Mononuclear cell (primary cell): ENCODE results near the gene PIGQ. TPM values are rescaled to one million over a fixed set of nuclear protein-coding genes. Genes with fewer than 3 reads are reported as not detected.

ENCODE experiments used
- H3K27me3 ChIP-seq: 2 replicates; pipeline ENCODE4 v1.6.0; 2011; ENCODE audit warnings: low read length, control low read depth; ENCODE audit not compliant: insufficient read depth
- H3K4me1 ChIP-seq: 2 replicates; pipeline ENCODE4 v1.5.1; 2011; ENCODE audit warnings: mild to moderate bottlenecking, low read length, control low read depth; ENCODE audit not compliant: insufficient read depth
- H3K4me3 ChIP-seq: 2 replicates; pipeline ENCODE4 v1.5.1; 2011; ENCODE audit warnings: mild to moderate bottlenecking, low read length, moderate library complexity
- H3K9me3 ChIP-seq: 2 replicates; pipeline ENCODE4 v1.5.1; 2011; ENCODE audit warnings: low read depth, mild to moderate bottlenecking, control low read depth, low read length
- total RNA-seq: library from RNA; depleted of rRNA; stranded (reverse); fragments of >200 nt; gene quantifications from one replicate; pipeline ENCODE4 v1.2.3, GENCODE V29; 2012

Gene PIGQ
- total RNA-seq, 1 donor = 8.5 TPM

DNA sequence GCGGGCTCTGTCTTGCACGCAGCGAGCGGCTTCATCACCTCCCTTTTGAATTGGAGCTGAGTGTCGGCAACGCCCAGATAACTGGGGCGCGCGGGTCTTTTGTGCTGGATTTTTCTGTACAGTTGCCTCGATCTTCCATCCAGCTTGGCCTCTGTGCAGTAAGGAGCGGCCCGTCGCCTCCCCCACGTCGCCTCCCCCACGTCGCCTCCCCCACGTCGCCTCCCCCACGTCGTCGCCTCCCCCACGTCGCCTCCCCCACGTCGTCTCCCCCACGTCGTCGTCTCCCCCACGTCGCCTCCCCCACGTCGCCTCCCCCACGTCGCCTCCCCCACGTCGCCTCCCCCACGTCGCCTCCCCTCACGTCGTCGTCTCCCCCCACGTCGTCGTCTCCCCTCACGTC lies 25.3 kb upstream of the PIGQ start:
- Histone ChIP-seq H3K4me3 (no peak overlapping the region), H3K27me3 (no peaks in the 10 kb centered on the region), H3K4me1 (peaks cover 6% of the 10 kb centered on the region), H3K9me3 (no peaks in the 10 kb centered on the region)

DNA sequence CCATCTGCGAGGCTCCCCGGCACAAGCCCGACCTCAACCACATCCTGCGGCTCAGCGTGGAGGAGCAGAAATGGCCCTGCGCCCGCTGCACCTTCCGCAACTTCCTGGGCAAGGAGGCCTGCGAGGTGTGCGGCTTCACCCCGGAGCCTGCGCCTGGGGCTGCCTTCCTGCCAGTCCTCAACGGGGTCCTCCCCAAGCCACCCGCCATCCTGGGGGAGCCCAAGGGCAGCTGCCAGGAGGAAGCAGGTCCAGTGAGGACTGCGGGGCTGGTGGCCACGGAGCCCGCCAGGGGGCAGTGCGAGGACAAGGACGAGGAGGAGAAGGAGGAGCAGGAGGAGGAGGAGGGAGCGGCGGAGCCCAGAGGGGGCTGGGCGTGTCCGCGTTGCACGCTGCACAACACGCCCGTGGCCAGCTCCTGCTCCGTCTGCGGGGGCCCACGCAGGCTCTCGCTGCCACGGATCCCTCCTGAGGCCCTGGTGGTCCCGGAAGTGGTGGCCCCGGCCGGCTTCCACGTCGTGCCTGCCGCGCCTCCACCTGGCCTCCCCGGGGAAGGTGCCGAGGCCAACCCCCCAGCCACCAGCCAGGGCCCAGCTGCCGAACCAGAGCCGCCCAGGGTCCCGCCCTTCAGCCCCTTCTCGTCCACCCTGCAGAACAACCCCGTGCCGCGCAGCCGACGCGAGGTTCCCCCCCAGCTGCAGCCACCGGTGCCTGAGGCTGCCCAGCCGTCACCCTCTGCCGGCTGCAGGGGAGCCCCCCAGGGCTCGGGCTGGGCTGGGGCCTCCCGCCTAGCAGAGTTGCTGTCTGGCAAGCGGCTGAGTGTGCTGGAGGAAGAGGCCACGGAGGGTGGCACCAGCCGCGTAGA lies 22.6 kb upstream of the PIGQ start:
- Histone ChIP-seq H3K4me3 (no peak overlapping the region), H3K9me3 (no peaks in the 10 kb centered on the region), H3K4me1 (peaks cover 6% of the 10 kb centered on the region), H3K27me3 (no peaks in the 10 kb centered on the region)

DNA sequence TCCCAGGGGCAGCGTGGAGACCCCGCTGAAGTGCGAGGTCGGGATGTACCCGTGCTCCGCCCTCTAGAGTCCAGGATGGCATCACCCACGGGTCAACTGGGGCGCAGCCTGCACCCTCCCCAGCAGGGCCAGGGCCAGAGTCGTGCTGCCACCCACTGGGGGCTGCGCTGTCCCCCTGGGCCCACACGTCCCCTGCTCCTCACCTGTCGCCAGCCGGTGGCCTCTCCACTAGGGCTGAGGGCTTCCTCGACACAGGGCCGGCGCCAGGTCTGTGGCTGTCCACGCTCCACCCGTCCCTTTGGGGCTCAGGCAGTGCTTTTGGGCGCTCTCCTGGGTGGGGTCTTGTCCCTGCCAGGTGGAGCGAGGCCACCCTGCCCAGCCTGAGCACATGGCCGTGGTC lies 21.2 kb upstream of the PIGQ start:
- Histone ChIP-seq H3K27me3 (no peaks in the 10 kb centered on the region), H3K4me3 (no peak overlapping the region), H3K9me3 (no peaks in the 10 kb centered on the region), H3K4me1 (peaks cover 6% of the 10 kb centered on the region)

DNA sequence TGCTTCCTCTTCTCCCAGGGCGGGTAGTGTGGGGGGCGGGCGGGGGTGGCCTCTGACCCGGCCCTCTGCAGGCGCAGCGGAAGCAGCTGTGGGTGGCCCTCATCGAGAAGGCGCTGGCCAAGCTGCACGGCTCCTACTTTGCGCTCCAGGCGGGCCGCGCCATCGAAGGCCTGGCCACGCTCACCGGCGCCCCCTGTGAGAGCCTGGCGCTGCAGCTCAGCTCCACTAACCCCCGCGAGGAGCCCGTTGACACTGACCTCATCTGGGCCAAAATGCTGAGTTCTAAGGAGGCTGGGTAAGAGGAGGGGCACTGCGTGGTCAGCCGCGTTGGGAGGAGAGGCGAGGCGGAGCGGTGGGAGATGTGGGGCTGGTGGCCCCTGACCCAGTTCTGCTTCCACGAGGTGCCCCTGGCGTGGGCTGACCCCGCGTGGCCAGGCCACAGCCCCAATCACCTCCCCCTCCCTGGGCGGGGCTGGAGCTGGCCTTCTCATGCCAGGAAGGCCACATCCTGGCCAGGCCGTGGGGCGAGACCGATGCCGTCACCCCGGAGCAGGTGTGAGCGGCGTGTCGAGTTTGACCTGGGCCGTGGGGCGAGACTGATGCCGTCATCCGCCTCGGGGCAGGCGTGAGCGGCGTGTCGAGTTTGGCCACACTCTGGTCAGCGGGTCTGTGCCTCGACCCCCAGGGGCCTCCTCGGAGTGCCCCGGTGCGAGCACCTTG lies 20.1 kb upstream of the PIGQ start:
- Histone ChIP-seq H3K4me3 (no peak overlapping the region), H3K9me3 (no peaks in the 10 kb centered on the region), H3K27me3 (no peaks in the 10 kb centered on the region), H3K4me1 (peaks cover 6% of the 10 kb centered on the region)

DNA sequence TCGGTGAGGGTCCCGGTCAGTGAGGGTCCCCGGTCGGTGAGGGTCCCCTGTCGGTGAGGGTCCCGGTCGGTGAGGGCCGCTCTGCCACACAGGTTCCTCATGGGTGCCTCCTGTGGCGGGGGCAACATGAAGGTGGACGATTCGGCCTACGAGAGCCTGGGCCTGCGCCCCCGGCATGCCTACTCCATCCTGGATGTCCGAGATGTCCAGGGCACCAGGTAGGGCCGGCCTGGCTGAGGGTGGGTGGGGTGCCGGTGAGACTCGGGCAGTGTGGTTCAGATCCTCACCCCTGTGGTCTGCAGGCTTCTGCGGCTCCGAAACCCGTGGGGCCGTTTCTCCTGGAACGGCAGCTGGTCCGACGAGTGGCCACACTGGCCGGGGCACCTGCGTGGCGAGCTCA lies 18.6 kb upstream of the PIGQ start:
- H3K4me1 ChIP-seq = peaks cover 6% of the 10 kb centered on the region
- H3K9me3 ChIP-seq = no peaks in the 10 kb centered on the region
- no peaks in the 10 kb centered on the region for H3K27me3 ChIP-seq
- no peak overlapping the region for H3K4me3 ChIP-seq

DNA sequence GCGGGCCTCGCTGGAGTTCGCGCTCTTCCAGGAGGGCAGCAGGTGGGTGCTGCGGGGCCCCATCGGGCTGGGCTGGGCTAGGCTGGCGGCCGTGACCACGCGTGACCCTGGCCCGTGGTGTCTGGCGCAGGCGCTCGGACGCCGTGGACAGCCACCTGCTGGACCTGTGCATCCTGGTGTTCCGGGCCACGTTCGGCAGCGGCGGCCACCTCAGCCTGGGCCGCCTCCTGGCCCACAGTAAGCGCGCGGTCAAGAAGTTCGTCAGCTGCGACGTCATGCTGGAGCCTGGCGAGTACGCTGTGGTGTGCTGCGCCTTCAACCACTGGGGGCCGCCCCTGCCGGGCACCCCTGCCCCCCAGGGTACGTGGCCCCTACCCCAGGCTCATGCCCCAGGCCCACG lies 17.6 kb upstream of the PIGQ start:
- H3K4me1 ChIP-seq = peaks cover 1% of the 10 kb centered on the region
- H3K4me3 ChIP-seq = no peak overlapping the region
- no peaks in the 10 kb centered on the region for H3K27me3 ChIP-seq
- no peaks in the 10 kb centered on the region for H3K9me3 ChIP-seq

DNA sequence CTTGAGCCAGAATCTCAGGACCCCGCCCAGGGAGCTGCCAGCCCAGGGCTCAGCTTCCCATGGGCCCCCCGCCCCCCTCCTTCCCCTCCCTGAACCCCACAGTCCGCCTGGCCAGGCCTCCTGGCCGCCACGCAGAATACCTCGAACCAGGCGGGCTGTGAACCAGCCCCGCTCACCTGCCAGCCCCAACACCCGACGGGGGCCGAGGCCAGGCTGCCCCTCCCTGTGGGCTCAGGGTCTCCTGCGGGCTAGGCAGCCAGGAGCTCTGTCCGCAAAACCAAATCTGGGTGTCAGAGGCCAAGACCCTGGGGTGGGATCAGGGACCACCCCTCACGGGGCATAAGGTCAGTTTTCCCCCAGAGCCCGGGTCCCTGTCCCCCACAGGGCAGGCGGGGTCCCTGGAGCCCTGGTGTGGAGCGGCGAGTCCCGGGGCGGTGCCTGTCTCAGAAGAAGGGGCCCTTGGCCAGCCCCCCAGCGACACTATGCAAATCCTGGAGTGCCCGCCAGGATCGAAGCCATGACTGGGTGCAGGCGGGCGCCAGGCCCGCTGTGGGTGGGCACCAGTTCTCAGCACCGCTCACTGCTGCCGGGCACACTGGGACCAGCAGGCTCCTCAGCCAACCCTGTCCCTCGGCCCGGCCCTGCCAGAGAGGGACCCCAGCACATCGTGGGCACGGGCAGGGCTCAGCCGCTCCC lies 16.0 kb upstream of the PIGQ start:
- Histone ChIP-seq H3K27me3 (no peaks in the 10 kb centered on the region), H3K4me1 (no peaks in the 10 kb centered on the region), H3K9me3 (no peaks in the 10 kb centered on the region), H3K4me3 (no peak overlapping the region)

DNA sequence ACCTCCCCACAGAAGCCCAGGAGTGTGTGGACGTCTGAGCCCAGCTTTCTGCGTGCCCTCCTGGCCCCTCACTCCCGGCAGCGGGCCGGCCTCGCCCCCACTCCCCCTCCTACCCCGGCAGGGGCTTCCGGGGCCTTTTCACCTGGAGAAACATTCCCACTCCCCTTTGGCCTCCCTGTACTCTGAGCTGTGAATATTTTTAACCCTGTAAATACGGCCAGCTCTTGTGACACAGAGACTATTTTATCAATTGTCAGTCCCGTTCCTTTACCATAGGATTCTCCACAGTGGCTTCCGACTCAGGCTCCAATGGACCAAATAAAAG lies 15.5 kb upstream of the PIGQ start:
- peaks cover under 1% of the 10 kb centered on the region for H3K27me3 ChIP-seq
- no peak overlapping the region for H3K4me3 ChIP-seq

DNA sequence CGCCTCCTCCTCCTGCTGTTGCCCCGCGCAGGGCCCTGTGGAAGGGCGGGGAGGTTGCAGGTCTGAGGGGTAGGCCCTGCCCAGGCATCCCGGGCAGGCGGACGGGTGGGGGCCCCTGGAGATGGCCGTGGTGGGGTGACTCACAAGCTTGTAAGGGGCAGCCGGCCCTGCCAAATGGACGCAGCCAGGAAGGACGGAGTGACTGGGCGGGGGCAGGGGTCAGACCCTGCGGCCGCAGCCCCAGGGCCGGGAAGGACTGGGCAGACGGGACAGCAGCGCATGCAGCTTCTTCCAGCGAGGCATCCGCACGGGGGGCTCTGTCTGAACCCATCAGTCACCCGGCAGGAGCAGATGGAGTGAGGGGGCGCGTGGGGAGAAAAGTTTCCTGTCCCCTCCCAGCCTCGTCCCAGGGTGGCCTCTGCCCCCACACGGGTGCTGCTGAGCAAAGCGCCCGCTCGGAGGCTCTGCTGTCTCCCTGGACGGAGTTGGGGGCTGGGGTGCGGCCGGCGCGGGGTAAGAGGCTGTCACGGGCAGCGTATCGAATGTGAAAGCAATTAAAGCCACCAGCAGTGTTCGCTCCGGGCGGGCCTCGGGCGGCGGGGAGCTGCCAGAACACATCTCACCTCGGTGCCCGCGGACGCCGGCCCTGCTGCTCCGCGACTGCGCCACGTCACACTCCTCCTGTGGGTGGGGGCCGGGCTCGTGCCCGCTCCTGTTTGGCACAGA lies 15.0 kb upstream of the PIGQ start:
- H3K4me3 ChIP-seq = no peak overlapping the region
- H3K27me3 ChIP-seq = peaks cover 3% of the 10 kb centered on the region
- H3K9me3 ChIP-seq = no peaks in the 10 kb centered on the region
- H3K4me1 ChIP-seq = no peaks in the 10 kb centered on the region

More for the DNA sequence above, 15.5 kb upstream of the PIGQ start:
- H3K4me1 ChIP-seq = no peaks in the 10 kb centered on the region
- H3K9me3 ChIP-seq = no peaks in the 10 kb centered on the region

DNA sequence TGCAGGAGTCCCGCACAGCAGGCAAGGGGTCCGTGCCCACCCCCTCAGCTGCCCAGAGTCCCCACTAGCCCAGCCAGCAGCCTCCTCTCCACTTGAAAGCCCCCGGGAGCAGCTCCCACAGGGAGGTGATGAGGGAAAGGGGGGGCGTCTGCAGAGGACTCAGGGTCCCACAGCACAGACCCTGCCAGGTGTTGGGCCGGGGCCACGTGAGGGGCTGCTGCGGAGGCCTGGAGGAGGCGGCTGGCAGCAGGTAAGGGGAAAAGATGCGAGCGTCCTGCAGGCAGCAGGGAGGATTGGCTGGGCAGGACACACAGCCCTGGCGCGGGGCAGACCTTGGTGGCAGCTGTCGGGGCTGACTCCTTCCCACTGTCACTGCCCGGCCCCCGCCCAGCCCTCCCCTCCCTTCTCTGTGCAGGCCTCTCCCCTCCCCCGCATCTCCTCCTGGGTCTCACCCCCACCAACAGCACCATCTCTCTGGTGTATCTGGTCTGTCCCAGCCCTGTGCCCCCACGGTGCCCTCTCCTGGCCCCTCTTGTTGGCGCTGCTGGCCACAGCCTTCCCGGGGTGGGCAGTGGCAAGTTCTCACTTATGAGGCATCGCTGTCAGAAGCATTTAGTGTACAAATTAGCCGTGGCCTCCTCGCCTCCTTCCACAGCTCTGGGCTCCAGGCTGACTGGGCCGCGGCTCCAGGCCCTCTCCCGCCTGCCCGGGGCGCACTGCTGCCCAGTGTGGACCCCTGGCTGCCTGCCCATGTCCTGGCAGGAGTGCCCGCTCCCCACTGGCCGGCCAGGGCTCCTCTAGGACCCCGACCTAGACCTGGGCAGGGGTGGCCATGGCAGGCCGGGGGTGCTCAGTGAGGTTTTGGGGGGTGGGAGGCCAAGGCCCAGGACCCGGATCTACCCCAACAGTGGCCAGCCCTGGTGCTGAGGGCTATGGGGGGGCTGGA lies 14.0 kb upstream of the PIGQ start:
- Histone ChIP-seq H3K4me3 (no peak overlapping the region), H3K9me3 (no peaks in the 10 kb centered on the region), H3K27me3 (peaks cover 3% of the 10 kb centered on the region), H3K4me1 (no peaks in the 10 kb centered on the region)

DNA sequence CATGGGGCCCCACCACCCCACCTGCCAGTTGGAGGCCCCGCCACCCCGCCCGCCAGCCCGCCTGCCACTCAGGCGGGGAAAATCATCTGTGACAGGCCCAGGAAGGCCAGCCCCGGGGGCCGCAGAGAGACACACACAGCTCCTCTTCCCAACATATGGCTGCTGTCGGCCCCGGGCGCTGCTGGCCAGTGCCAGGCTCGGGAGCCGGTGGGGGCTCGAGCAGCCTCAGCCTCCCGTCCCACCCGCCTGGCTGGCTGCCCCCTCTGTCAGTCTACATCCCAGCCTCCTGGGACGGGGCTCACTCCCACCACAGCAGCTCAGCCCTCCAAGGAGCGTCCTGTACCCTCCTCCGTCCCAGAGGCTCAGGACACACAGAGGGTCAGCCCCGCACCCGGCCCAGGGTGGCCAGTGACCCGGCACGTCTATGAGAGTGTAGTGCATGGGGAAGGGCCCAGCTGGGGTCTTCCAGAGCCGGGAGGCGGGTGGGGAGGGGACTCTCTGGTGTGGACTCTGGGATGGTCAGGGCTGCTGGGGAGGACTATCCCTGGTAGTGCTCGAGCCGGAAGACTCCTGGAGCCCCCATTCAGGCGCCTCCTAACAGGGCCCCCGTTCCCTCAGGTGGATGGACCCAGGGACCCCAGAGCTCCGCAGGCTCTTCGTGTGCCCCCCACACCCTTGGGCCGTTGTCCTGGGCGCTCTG lies 13.1 kb upstream of the PIGQ start:
- Histone ChIP-seq H3K27me3 (peaks cover 3% of the 10 kb centered on the region), H3K4me1 (no peaks in the 10 kb centered on the region), H3K4me3 (no peak overlapping the region), H3K9me3 (no peaks in the 10 kb centered on the region)

DNA sequence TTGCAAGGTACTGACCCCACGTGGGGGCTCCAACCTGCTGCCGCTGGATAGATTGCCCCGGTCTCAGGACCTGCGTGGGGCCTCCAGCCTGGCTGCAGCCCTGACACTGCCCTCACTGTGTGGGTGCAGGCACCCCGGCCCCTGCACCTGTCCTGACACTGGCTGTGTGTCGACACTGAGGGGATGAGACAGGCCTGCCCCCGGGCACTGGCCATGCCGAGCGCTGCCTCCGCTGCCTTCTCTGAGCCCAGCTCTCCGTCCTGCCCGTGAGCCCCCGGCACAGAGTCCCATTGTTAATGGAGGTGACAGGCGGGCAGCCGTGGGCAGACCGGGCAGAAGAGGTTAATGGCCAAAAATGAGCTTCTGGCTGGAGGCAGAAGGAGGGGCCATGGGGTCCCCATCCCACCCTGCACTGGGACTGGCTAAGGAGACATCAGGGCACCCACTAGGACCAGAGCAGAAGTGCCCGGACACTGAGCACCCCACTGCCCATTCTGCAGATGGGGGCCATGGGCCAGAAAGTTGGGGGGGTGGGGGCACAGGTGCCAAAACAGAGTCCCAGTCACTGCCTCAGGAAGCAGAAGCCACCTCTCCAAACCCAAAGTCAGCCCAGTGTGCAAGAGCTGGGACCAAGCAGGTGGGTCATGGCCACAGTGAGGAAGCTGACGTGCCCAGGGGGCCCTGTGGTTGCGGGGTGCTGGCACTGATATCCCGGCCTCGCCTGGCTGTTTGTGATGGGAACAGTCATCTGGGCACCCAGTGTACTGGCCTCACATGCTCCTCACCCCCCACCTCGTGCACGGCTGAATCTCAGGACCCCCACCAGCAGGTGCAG lies 12.1 kb upstream of the PIGQ start:
- no peaks in the 10 kb centered on the region for H3K4me1 ChIP-seq
- H3K4me3 ChIP-seq = no peak overlapping the region

More for the DNA sequence above, 12.1 kb upstream of the PIGQ start:
- peaks cover 3% of the 10 kb centered on the region for H3K27me3 ChIP-seq
- no peaks in the 10 kb centered on the region for H3K9me3 ChIP-seq
